WTC11 (cell line): ENCODE results near the gene PDZRN4. TPM values are rescaled to one million over a fixed set of nuclear protein-coding genes. Genes with fewer than 3 reads are reported as not detected.

Experiments used
- ATAC-seq: fragments of 200-7000 bp; cut with Tn5 transposase; 2 replicates; pipeline ENCODE4 v1.10.0; 2021; ENCODE audit warnings: mild to moderate bottlenecking, moderate library complexity
- CTCF ChIA-PET: fragments of 300-600 bp; sonication (Branson Sonifier 250); formaldehyde crosslinking; loops from one replicate; lab custom pipeline; 2021; ENCODE audit warnings: antibody characterized with exemption; lab: Charles Lee
- POLR2A ChIA-PET: fragments of 350-600 bp; sonication (Branson Sonifier 250); formaldehyde crosslinking; loops from one replicate; lab custom pipeline; 2021; ENCODE audit warnings: antibody characterized with exemption; lab: Charles Lee
- DNase-seq: peaks from one replicate; pipeline ENCODE4 v3.0.0; 2021; ENCODE audit warnings: low spot score
- H3K27ac Mint-ChIP-seq: 2 replicates; pipeline ENCODE4 v1.8.0; 2021; ENCODE audit warnings: mixed read lengths
- H3K27me3 Mint-ChIP-seq: 2 replicates; pipeline ENCODE4 v1.8.0; 2021; ENCODE audit warnings: low read depth, mild to moderate bottlenecking, moderate library complexity, mixed read lengths
- H3K36me3 Mint-ChIP-seq: 2 replicates; pipeline ENCODE4 v1.8.0; 2021; ENCODE audit warnings: mixed read lengths
- H3K4me1 Mint-ChIP-seq: 2 replicates; pipeline ENCODE4 v1.8.0; 2022; ENCODE audit warnings: mixed read lengths
- H3K4me3 Mint-ChIP-seq: 2 replicates; pipeline ENCODE4 v1.8.0; 2021; ENCODE audit warnings: mild to moderate bottlenecking, moderate library complexity, mixed read lengths
- H3K9me3 Mint-ChIP-seq: 2 replicates; pipeline ENCODE4 v1.8.0; 2021; ENCODE audit warnings: mixed read lengths
- FOXJ3 ChIP-seq: sonication (generic); formaldehyde crosslinking; IDR thresholded peaks from 2 replicates; pipeline ENCODE4 v1.9.0; 2021; ENCODE audit warnings: missing genetic modification reagents, mild to moderate bottlenecking, borderline replicate concordance
- FOXP1 ChIP-seq: sonication (generic); formaldehyde crosslinking; IDR thresholded peaks from 2 replicates; pipeline ENCODE4 v1.8.0; 2022; ENCODE audit warnings: missing genetic modification reagents, mild to moderate bottlenecking, moderate library complexity, borderline replicate concordance
- GABPB1 ChIP-seq: sonication (generic); formaldehyde crosslinking; IDR thresholded peaks from 2 replicates; pipeline ENCODE4 v1.8.1; 2023; ENCODE audit warnings: mild to moderate bottlenecking, missing genetic modification reagents
- MXD4 ChIP-seq: fragments of 250-450 bp; sonication (Bioruptor Pico); IDR thresholded peaks from 2 replicates; pipeline ENCODE4 v1.8.0; 2021; ENCODE audit warnings: mild to moderate bottlenecking, moderate library complexity, borderline replicate concordance
- MYBL2 ChIP-seq: sonication (generic); formaldehyde crosslinking; IDR thresholded peaks from 2 replicates; pipeline ENCODE4 v1.8.1; 2023; ENCODE audit warnings: mild to moderate bottlenecking, moderate library complexity, missing genetic modification reagents
- NFE2L1 ChIP-seq: sonication (generic); formaldehyde crosslinking; IDR thresholded peaks from 2 replicates; pipeline ENCODE4 v1.8.1; 2023; ENCODE audit warnings: missing genetic modification reagents
- NR3C1 ChIP-seq: sonication (generic); formaldehyde crosslinking; conservative IDR thresholded peaks from 2 replicates; pipeline ENCODE4 v1.8.1; 2023; ENCODE audit warnings: low read depth, mild to moderate bottlenecking, missing genetic modification reagents
- TCF7 ChIP-seq: sonication (generic); formaldehyde crosslinking; IDR thresholded peaks from 2 replicates; pipeline ENCODE4 v1.8.0; 2022; ENCODE audit warnings: mild to moderate bottlenecking, low read depth, missing genetic modification reagents, moderate library complexity
- TEAD4 ChIP-seq: sonication (generic); formaldehyde crosslinking; IDR thresholded peaks from 2 replicates; pipeline ENCODE4 v1.8.0; 2022; ENCODE audit warnings: mild to moderate bottlenecking, missing genetic modification reagents
- ZNF121 ChIP-seq: sonication (generic); formaldehyde crosslinking; IDR thresholded peaks from 2 replicates; pipeline ENCODE4 v1.8.0; 2023; ENCODE audit warnings: missing genetic modification reagents
- ZNF232 ChIP-seq: sonication (generic); formaldehyde crosslinking; IDR thresholded peaks from 2 replicates; pipeline ENCODE4 v1.8.0; 2022; ENCODE audit warnings: mild to moderate bottlenecking, missing genetic modification reagents
- total RNA-seq: library from RNA; stranded (reverse); gene quantifications from 3 replicates; pipeline ENCODE4 v1.2.3, GENCODE V29; 2021
- TF ChIP-seq, protein P1 (sequence below): fragments of 250-450 bp; sonication (Bioruptor Pico); IDR thresholded peaks from 2 replicates; pipeline ENCODE4 v1.9.0; 2021; ENCODE audit warnings: mild to moderate bottlenecking
- TF ChIP-seq, protein P2 (sequence below): sonication (generic); formaldehyde crosslinking; IDR thresholded peaks from 2 replicates; pipeline ENCODE4 v1.8.1; 2023; ENCODE audit warnings: mild to moderate bottlenecking, missing genetic modification reagents, moderate library complexity
- TF ChIP-seq, protein P3 (sequence below): fragments of 250-450 bp; sonication (Bioruptor Pico); IDR thresholded peaks from 2 replicates; pipeline ENCODE4 v2.1.2; 2022; ENCODE audit warnings: mild to moderate bottlenecking, moderate library complexity
- TF ChIP-seq, protein P4 (sequence below): fragments of 200-600 bp; IDR thresholded peaks from 2 replicates; pipeline ENCODE4 v1.8.0; 2022; ENCODE audit warnings: antibody characterized with exemption
- TF ChIP-seq, protein P5 (sequence below): sonication (generic); formaldehyde crosslinking; IDR thresholded peaks from 2 replicates; pipeline ENCODE4 v1.8.0; 2023; ENCODE audit warnings: missing genetic modification reagents, mild to moderate bottlenecking, borderline replicate concordance
- TF ChIP-seq, protein P6 (sequence below): sonication (generic); formaldehyde crosslinking; IDR thresholded peaks from 2 replicates; pipeline ENCODE4 v1.8.1; 2023; ENCODE audit warnings: mild to moderate bottlenecking, missing genetic modification reagents, borderline replicate concordance
- TF ChIP-seq, protein P7 (sequence below): sonication (generic); formaldehyde crosslinking; conservative IDR thresholded peaks from 2 replicates; pipeline ENCODE4 v1.8.1; 2023; ENCODE audit warnings: mild to moderate bottlenecking, low read depth, missing genetic modification reagents, moderate library complexity

PDZRN4 gene
- total RNA-seq, 1 experiment from 2014 or later, result 0.09 TPM

DNA sequence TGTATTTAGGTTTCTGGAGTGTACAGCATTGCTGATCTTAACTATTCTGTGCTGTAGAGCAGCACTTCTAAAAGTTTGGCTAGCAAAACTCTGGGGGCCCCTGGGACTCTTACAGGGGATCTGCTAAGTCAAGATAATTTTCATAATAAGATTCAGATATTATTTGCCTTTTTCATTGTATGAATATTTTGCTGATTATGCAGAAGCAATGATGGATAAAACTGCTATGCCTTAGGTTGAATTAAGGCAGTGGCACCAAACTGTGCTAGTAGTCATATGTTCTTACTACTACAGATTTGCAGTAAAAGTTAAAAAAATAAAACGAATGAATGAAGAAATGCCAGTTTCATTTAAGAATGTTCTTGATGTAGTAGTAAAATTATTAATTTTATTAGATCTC lies 160.1 kb downstream of the PDZRN4 start:
- H3K27ac Mint-ChIP-seq, result no peak overlapping the region
- no peak for ATAC-seq
- peaks cover 11% of the 10 kb centered on the region for H3K36me3 Mint-ChIP-seq
- DNase-seq, result no peak
- no peak overlapping the region for H3K4me3 Mint-ChIP-seq
- ChIA-PET CTCF (no interaction called here), POLR2A (no interaction called here)
- TF ChIP-seq, protein P1, sequence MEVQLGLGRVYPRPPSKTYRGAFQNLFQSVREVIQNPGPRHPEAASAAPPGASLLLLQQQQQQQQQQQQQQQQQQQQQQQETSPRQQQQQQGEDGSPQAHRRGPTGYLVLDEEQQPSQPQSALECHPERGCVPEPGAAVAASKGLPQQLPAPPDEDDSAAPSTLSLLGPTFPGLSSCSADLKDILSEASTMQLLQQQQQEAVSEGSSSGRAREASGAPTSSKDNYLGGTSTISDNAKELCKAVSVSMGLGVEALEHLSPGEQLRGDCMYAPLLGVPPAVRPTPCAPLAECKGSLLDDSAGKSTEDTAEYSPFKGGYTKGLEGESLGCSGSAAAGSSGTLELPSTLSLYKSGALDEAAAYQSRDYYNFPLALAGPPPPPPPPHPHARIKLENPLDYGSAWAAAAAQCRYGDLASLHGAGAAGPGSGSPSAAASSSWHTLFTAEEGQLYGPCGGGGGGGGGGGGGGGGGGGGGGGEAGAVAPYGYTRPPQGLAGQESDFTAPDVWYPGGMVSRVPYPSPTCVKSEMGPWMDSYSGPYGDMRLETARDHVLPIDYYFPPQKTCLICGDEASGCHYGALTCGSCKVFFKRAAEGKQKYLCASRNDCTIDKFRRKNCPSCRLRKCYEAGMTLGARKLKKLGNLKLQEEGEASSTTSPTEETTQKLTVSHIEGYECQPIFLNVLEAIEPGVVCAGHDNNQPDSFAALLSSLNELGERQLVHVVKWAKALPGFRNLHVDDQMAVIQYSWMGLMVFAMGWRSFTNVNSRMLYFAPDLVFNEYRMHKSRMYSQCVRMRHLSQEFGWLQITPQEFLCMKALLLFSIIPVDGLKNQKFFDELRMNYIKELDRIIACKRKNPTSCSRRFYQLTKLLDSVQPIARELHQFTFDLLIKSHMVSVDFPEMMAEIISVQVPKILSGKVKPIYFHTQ (CRISPR knock-in tag), result no peak
- no peak for TF ChIP-seq MYBL2 (CRISPR knock-in tag)
- TF ChIP-seq, protein P2, sequence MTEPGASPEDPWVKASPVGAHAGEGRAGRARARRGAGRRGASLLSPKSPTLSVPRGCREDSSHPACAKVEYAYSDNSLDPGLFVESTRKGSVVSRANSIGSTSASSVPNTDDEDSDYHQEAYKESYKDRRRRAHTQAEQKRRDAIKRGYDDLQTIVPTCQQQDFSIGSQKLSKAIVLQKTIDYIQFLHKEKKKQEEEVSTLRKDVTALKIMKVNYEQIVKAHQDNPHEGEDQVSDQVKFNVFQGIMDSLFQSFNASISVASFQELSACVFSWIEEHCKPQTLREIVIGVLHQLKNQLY (CRISPR knock-in tag), result no peak
- TF ChIP-seq, protein P3, sequence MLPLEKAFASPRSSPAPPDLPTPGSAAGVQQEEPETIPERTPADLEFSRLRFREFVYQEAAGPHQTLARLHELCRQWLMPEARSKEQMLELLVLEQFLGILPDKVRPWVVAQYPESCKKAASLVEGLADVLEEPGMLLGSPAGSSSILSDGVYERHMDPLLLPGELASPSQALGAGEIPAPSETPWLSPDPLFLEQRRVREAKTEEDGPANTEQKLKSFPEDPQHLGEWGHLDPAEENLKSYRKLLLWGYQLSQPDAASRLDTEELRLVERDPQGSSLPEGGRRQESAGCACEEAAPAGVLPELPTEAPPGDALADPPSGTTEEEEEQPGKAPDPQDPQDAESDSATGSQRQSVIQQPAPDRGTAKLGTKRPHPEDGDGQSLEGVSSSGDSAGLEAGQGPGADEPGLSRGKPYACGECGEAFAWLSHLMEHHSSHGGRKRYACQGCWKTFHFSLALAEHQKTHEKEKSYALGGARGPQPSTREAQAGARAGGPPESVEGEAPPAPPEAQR (CRISPR knock-in tag), result no peak
- TF ChIP-seq NFE2L1 (CRISPR knock-in tag), result no peak
- no peak for TF ChIP-seq ZNF232 (CRISPR knock-in tag)
- TF ChIP-seq, protein P4, sequence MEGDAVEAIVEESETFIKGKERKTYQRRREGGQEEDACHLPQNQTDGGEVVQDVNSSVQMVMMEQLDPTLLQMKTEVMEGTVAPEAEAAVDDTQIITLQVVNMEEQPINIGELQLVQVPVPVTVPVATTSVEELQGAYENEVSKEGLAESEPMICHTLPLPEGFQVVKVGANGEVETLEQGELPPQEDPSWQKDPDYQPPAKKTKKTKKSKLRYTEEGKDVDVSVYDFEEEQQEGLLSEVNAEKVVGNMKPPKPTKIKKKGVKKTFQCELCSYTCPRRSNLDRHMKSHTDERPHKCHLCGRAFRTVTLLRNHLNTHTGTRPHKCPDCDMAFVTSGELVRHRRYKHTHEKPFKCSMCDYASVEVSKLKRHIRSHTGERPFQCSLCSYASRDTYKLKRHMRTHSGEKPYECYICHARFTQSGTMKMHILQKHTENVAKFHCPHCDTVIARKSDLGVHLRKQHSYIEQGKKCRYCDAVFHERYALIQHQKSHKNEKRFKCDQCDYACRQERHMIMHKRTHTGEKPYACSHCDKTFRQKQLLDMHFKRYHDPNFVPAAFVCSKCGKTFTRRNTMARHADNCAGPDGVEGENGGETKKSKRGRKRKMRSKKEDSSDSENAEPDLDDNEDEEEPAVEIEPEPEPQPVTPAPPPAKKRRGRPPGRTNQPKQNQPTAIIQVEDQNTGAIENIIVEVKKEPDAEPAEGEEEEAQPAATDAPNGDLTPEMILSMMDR, result no peak
- TF ChIP-seq MXD4 (CRISPR knock-in tag), result no peak
- no peak for TF ChIP-seq FOXJ3
- TF ChIP-seq GABPB1 (CRISPR knock-in tag), result no peak
- no peak for TF ChIP-seq FOXP1 (CRISPR knock-in tag)
- TF ChIP-seq TEAD4 (CRISPR knock-in tag), result no peak
- TF ChIP-seq, protein P5, sequence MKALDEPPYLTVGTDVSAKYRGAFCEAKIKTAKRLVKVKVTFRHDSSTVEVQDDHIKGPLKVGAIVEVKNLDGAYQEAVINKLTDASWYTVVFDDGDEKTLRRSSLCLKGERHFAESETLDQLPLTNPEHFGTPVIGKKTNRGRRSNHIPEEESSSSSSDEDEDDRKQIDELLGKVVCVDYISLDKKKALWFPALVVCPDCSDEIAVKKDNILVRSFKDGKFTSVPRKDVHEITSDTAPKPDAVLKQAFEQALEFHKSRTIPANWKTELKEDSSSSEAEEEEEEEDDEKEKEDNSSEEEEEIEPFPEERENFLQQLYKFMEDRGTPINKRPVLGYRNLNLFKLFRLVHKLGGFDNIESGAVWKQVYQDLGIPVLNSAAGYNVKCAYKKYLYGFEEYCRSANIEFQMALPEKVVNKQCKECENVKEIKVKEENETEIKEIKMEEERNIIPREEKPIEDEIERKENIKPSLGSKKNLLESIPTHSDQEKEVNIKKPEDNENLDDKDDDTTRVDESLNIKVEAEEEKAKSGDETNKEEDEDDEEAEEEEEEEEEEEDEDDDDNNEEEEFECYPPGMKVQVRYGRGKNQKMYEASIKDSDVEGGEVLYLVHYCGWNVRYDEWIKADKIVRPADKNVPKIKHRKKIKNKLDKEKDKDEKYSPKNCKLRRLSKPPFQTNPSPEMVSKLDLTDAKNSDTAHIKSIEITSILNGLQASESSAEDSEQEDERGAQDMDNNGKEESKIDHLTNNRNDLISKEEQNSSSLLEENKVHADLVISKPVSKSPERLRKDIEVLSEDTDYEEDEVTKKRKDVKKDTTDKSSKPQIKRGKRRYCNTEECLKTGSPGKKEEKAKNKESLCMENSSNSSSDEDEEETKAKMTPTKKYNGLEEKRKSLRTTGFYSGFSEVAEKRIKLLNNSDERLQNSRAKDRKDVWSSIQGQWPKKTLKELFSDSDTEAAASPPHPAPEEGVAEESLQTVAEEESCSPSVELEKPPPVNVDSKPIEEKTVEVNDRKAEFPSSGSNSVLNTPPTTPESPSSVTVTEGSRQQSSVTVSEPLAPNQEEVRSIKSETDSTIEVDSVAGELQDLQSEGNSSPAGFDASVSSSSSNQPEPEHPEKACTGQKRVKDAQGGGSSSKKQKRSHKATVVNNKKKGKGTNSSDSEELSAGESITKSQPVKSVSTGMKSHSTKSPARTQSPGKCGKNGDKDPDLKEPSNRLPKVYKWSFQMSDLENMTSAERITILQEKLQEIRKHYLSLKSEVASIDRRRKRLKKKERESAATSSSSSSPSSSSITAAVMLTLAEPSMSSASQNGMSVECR, result no peak
- peaks cover 17% of the 10 kb centered on the region for H3K9me3 Mint-ChIP-seq
- H3K27me3 Mint-ChIP-seq, result no peaks in the 10 kb centered on the region; the same call in 1 of the 2 replicates
- peaks cover 4% of the 10 kb centered on the region; the same call in 1 of the 2 replicates for H3K4me1 Mint-ChIP-seq

DNA sequence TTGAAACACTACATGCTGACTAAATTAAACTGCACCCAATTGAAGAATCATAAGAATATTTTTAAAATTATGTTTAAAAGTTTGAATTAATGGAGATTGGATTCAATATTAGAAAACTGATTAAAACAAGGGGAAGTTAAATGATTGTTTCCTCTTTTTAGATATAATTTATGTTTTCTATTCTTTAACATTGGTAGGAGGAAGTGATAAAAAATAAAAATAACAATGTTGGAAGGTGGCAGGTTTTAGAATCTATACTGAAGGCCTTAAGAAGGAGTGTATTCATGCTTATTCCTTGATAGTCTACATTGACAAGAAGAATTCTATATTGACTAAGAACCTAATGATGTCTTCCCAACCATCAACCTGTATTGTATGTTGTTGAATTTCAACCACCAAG lies 168.1 kb downstream of the PDZRN4 start:
- no peaks in the 10 kb centered on the region for H3K4me1 Mint-ChIP-seq
- DNase-seq (no peak), ATAC-seq (no peak)
- H3K9me3 Mint-ChIP-seq, result peaks cover 11% of the 10 kb centered on the region
- no peak overlapping the region for H3K4me3 Mint-ChIP-seq
- no peak overlapping the region for H3K27ac Mint-ChIP-seq
- H3K36me3 Mint-ChIP-seq, result peaks cover 5% of the 10 kb centered on the region
- POLR2A ChIA-PET, result interaction anchor here (0.6 kb wide), 1 partner anchor 778 kb away, joined by 6 read pairs; no protein-coding TSS in a partner anchor
- CTCF ChIA-PET, result no interaction called here
- H3K27me3 Mint-ChIP-seq, result no peaks in the 10 kb centered on the region; the same call in 1 of the 2 replicates
- TF ChIP-seq TCF7 (CRISPR knock-in tag), result no peak
- no peak for TF ChIP-seq NR3C1
- TF ChIP-seq, protein P6, sequence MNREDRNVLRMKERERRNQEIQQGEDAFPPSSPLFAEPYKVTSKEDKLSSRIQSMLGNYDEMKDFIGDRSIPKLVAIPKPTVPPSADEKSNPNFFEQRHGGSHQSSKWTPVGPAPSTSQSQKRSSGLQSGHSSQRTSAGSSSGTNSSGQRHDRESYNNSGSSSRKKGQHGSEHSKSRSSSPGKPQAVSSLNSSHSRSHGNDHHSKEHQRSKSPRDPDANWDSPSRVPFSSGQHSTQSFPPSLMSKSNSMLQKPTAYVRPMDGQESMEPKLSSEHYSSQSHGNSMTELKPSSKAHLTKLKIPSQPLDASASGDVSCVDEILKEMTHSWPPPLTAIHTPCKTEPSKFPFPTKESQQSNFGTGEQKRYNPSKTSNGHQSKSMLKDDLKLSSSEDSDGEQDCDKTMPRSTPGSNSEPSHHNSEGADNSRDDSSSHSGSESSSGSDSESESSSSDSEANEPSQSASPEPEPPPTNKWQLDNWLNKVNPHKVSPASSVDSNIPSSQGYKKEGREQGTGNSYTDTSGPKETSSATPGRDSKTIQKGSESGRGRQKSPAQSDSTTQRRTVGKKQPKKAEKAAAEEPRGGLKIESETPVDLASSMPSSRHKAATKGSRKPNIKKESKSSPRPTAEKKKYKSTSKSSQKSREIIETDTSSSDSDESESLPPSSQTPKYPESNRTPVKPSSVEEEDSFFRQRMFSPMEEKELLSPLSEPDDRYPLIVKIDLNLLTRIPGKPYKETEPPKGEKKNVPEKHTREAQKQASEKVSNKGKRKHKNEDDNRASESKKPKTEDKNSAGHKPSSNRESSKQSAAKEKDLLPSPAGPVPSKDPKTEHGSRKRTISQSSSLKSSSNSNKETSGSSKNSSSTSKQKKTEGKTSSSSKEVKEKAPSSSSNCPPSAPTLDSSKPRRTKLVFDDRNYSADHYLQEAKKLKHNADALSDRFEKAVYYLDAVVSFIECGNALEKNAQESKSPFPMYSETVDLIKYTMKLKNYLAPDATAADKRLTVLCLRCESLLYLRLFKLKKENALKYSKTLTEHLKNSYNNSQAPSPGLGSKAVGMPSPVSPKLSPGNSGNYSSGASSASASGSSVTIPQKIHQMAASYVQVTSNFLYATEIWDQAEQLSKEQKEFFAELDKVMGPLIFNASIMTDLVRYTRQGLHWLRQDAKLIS (CRISPR knock-in tag), result no peak
- TF ChIP-seq, protein P7, sequence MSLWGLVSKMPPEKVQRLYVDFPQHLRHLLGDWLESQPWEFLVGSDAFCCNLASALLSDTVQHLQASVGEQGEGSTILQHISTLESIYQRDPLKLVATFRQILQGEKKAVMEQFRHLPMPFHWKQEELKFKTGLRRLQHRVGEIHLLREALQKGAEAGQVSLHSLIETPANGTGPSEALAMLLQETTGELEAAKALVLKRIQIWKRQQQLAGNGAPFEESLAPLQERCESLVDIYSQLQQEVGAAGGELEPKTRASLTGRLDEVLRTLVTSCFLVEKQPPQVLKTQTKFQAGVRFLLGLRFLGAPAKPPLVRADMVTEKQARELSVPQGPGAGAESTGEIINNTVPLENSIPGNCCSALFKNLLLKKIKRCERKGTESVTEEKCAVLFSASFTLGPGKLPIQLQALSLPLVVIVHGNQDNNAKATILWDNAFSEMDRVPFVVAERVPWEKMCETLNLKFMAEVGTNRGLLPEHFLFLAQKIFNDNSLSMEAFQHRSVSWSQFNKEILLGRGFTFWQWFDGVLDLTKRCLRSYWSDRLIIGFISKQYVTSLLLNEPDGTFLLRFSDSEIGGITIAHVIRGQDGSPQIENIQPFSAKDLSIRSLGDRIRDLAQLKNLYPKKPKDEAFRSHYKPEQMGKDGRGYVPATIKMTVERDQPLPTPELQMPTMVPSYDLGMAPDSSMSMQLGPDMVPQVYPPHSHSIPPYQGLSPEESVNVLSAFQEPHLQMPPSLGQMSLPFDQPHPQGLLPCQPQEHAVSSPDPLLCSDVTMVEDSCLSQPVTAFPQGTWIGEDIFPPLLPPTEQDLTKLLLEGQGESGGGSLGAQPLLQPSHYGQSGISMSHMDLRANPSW, result no peak
- no peak for TF ChIP-seq ZNF121 (CRISPR knock-in tag)
